Vagina (tissue), 2 donors: ENCODE results near the gene ATP8A2.

Source experiments
- POLR2A ChIP-seq, 2 donors: fragments of 450-650 bp; IDR thresholded peaks; one replicate each; pipeline ENCODE4 v1.6.1; 2017; ENCODE audit warnings: antibody characterized with exemption in 2 of 2, mild to moderate bottlenecking in 2 of 2, moderate library complexity in 2 of 2
- POLR2AphosphoS5 ChIP-seq, 2 donors: sonication (generic); formaldehyde crosslinking; IDR thresholded peaks; one replicate each; pipeline ENCODE4 v1.9.0; 2017; ENCODE audit warnings: antibody characterized with exemption in 2 of 2, mild to moderate bottlenecking in 2 of 2, low read depth in 1 of 2; ENCODE audit not compliant: insufficient read depth in 1 of 2
- TF ChIP-seq, protein P1 (sequence below), 3 experiments: fragments of 450-650 bp in 2 of 3; fragments of 200-600 bp in 1 of 3; sonication (generic) in 1 of 3; IDR thresholded peaks; one replicate each; pipeline ENCODE4 v1.5.1; 2017 to 2019; ENCODE audit warnings: antibody characterized with exemption in 3 of 3, mild to moderate bottlenecking in 2 of 3, moderate library complexity in 2 of 3

- TF ChIP-seq POLR2A (IDR thresholded peaks at IDR 0.05) (no peak), POLR2AphosphoS5 (IDR thresholded peaks at IDR 0.05; ENCODE audit: insufficient read depth in 1 of 2, low read depth in 1 of 2) (no peak)
- TF ChIP-seq, protein P1, sequence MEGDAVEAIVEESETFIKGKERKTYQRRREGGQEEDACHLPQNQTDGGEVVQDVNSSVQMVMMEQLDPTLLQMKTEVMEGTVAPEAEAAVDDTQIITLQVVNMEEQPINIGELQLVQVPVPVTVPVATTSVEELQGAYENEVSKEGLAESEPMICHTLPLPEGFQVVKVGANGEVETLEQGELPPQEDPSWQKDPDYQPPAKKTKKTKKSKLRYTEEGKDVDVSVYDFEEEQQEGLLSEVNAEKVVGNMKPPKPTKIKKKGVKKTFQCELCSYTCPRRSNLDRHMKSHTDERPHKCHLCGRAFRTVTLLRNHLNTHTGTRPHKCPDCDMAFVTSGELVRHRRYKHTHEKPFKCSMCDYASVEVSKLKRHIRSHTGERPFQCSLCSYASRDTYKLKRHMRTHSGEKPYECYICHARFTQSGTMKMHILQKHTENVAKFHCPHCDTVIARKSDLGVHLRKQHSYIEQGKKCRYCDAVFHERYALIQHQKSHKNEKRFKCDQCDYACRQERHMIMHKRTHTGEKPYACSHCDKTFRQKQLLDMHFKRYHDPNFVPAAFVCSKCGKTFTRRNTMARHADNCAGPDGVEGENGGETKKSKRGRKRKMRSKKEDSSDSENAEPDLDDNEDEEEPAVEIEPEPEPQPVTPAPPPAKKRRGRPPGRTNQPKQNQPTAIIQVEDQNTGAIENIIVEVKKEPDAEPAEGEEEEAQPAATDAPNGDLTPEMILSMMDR (IDR thresholded peaks at IDR 0.05), result no peak
Observed at GRCh38 chr13:25473864-25474263, 102.1 kb downstream of the ATP8A2 start.
